KMS-11 (cell line): ENCODE measurements around the gene SF3A2.

Experiments
- H2AFZ ChIP-seq: fragments of 200-600 bp; sonication (generic); 2 replicates; pipeline ENCODE4 v1.6.1; 2016; ENCODE audit warnings: antibody characterized with exemption, mixed run types, low read depth
- H3K27ac ChIP-seq: fragments of 200-600 bp; sonication (generic); 2 replicates; pipeline ENCODE4 v1.6.1; 2016; ENCODE audit warnings: mild to moderate bottlenecking, mixed run types
- H3K27me3 ChIP-seq: fragments of 200-600 bp; sonication (generic); 2 replicates; pipeline ENCODE4 v1.6.1; 2017; ENCODE audit warnings: mild to moderate bottlenecking, low read depth, mixed run types, moderate library complexity; ENCODE audit not compliant: insufficient read depth
- H3K36me3 ChIP-seq: fragments of 200-600 bp; sonication (generic); 2 replicates; pipeline ENCODE4 v1.6.1; 2017; ENCODE audit warnings: mild to moderate bottlenecking, mixed run types; ENCODE audit not compliant: insufficient read depth
- H3K4me1 ChIP-seq: fragments of 200-600 bp; sonication (generic); 2 replicates; pipeline ENCODE4 v1.6.1; 2016; ENCODE audit warnings: mild to moderate bottlenecking, low read depth, mixed run types; ENCODE audit not compliant: poor library complexity, severe bottlenecking
- H3K4me2 ChIP-seq: fragments of 200-600 bp; sonication (generic); 2 replicates; pipeline ENCODE4 v1.7.0; 2016; ENCODE audit warnings: mild to moderate bottlenecking, mixed run types
- H3K4me3 ChIP-seq: fragments of 200-600 bp; sonication (generic); IDR thresholded peaks from 2 replicates; pipeline ENCODE4 v1.6.1; 2017; ENCODE audit warnings: low read depth, low read length, mixed read lengths; ENCODE audit not compliant: insufficient read depth
- H3K79me2 ChIP-seq: fragments of 200-600 bp; sonication (generic); 2 replicates; pipeline ENCODE4 v1.6.1; 2016; ENCODE audit warnings: low read depth, mixed run types; ENCODE audit not compliant: insufficient read depth
- H3K9ac ChIP-seq: fragments of 200-600 bp; sonication (generic); 2 replicates; pipeline ENCODE4 v1.6.1; 2016; ENCODE audit warnings: mild to moderate bottlenecking, mixed run types
- H4K20me1 ChIP-seq: fragments of 200-600 bp; sonication (generic); 2 replicates; pipeline ENCODE4 v1.6.1; 2016; ENCODE audit warnings: mild to moderate bottlenecking, mixed run types; ENCODE audit not compliant: insufficient read depth
- CTCF ChIP-seq: fragments of 200-600 bp; sonication (generic); conservative IDR thresholded peaks from 2 replicates; pipeline ENCODE4 v1.6.1; 2017; ENCODE audit warnings: low read depth, mild to moderate bottlenecking, antibody characterized with exemption, low read length, moderate library complexity, mixed read lengths

Gene SF3A2

GRCh38 chr19:2270423-2271233, 34.0 kb downstream of the SF3A2 start:
- H3K79me2 ChIP-seq, result peaks cover 49% of the 10 kb centered on the region
- peaks cover 12% of the 10 kb centered on the region; the same call in 1 of the 2 replicates for H4K20me1 ChIP-seq
- H3K4me2 ChIP-seq, result peak overlapping the region; percentile 76
- H3K36me3 ChIP-seq, result peaks cover 3% of the 10 kb centered on the region; the same call in 1 of the 2 replicates
- no peaks in the 10 kb centered on the region for H3K27me3 ChIP-seq
- H3K9ac ChIP-seq, result peak overlapping the region; percentile 88
- peak overlapping the region; percentile 72 for H3K27ac ChIP-seq
- no peak for TF ChIP-seq CTCF
- H3K4me3 ChIP-seq, result no peak overlapping the region
- no peak overlapping the region for H2AFZ ChIP-seq
- H3K4me1 ChIP-seq, result peaks cover 21% of the 10 kb centered on the region

GRCh38 chr19:2271234-2272103, 34.8 kb downstream of the SF3A2 start:
- Histone ChIP-seq H4K20me1 (peaks cover 12% of the 10 kb centered on the region; the same call in 1 of the 2 replicates), H3K27ac (peak overlapping the region; percentile 38; the same call in 1 of the 2 replicates), H3K36me3 (peaks cover 3% of the 10 kb centered on the region; the same call in 1 of the 2 replicates), H3K9ac (peak overlapping the region; percentile 88; the same call in 1 of the 2 replicates), H3K4me3 (no peak overlapping the region), H3K79me2 (peaks cover 49% of the 10 kb centered on the region), H3K4me2 (peak overlapping the region; percentile 68), H3K4me1 (peaks cover 17% of the 10 kb centered on the region), H3K27me3 (no peaks in the 10 kb centered on the region), H2AFZ (no peak overlapping the region)
- no peak for TF ChIP-seq CTCF

- Histone ChIP-seq H3K27ac (no peak overlapping the region), H4K20me1 (peaks cover 12% of the 10 kb centered on the region; the same call in 1 of the 2 replicates), H2AFZ (no peak overlapping the region), H3K4me2 (no peak overlapping the region), H3K27me3 (no peaks in the 10 kb centered on the region), H3K9ac (no peak overlapping the region), H3K36me3 (peaks cover 3% of the 10 kb centered on the region; the same call in 1 of the 2 replicates), H3K4me3 (no peak overlapping the region), H3K4me1 (peaks cover 8% of the 10 kb centered on the region), H3K79me2 (peaks cover 49% of the 10 kb centered on the region)
- TF ChIP-seq CTCF, result no peak
Observed at GRCh38 chr19:2273356-2274184, 36.9 kb downstream of the SF3A2 start.

GRCh38 chr19:2274185-2274711, 37.6 kb downstream of the SF3A2 start:
- Histone ChIP-seq H2AFZ (no peak overlapping the region), H3K27me3 (no peaks in the 10 kb centered on the region), H3K36me3 (peaks cover 3% of the 10 kb centered on the region; the same call in 1 of the 2 replicates), H3K79me2 (peaks cover 49% of the 10 kb centered on the region), H3K4me2 (no peak overlapping the region), H3K4me3 (no peak overlapping the region), H3K27ac (no peak overlapping the region), H3K9ac (no peak overlapping the region), H4K20me1 (peaks cover 12% of the 10 kb centered on the region; the same call in 1 of the 2 replicates), H3K4me1 (peaks cover 6% of the 10 kb centered on the region)
- TF ChIP-seq CTCF, result no peak
